H9 (cell line): ENCODE data around the gene CCDC80. TPM values are rescaled to one million over a fixed set of nuclear protein-coding genes. Genes with fewer than 3 reads are reported as not detected.

Source experiments
- DNase-seq: peaks from one replicate; pipeline ENCODE4 v3.0.0-alpha.2; 2017
- H2AFZ ChIP-seq: one replicate; pipeline ENCODE4 v1.6.1; 2013; ENCODE audit warnings: mild to moderate bottlenecking, low read length, control low read depth, moderate library complexity
- H2AK5ac ChIP-seq: 2 replicates; pipeline ENCODE4 v1.6.1; 2013; ENCODE audit warnings: low read length, control low read depth, mixed read lengths; ENCODE audit not compliant: insufficient read length
- H2BK120ac ChIP-seq: one replicate; pipeline ENCODE4 v1.6.1; 2013; ENCODE audit warnings: low read depth, mild to moderate bottlenecking, low read length, control low read depth, inconsistent platforms; ENCODE audit not compliant: poor library complexity, severe bottlenecking
- H2BK12ac ChIP-seq: 2 replicates; pipeline ENCODE4 v1.6.1; 2013; ENCODE audit warnings: low read length, control low read depth, mixed read lengths, low read depth; ENCODE audit not compliant: insufficient read length
- H2BK15ac ChIP-seq: 2 replicates; pipeline ENCODE4 v1.6.1; 2013; ENCODE audit warnings: low read depth, low read length, control low read depth
- H2BK20ac ChIP-seq: one replicate; pipeline ENCODE4 v1.6.1; 2013; ENCODE audit warnings: low read depth, mild to moderate bottlenecking, low read length, control low read depth, inconsistent platforms; ENCODE audit not compliant: poor library complexity, severe bottlenecking
- H2BK5ac ChIP-seq: 2 replicates; pipeline ENCODE4 v1.6.1; 2013; ENCODE audit warnings: low read length, control low read depth, mixed read lengths; ENCODE audit not compliant: insufficient read length
- H3K14ac ChIP-seq: 2 replicates; pipeline ENCODE4 v1.6.1; 2013; ENCODE audit warnings: low read length, control low read depth; ENCODE audit not compliant: insufficient read depth
- H3K18ac ChIP-seq: 2 replicates; pipeline ENCODE4 v1.6.1; 2013; ENCODE audit warnings: low read depth, mild to moderate bottlenecking, mixed read lengths, low read length, control low read depth; ENCODE audit not compliant: insufficient read length
- H3K23ac ChIP-seq: 2 replicates; pipeline ENCODE4 v1.6.1; 2013; ENCODE audit warnings: low read length, control low read depth, mixed read lengths, low read depth; ENCODE audit not compliant: insufficient read length
- H3K23me2 ChIP-seq: 2 replicates; pipeline ENCODE4 v1.6.1; 2013; ENCODE audit warnings: low read depth, mild to moderate bottlenecking, mixed read lengths, low read length, control low read depth; ENCODE audit not compliant: insufficient read length, poor library complexity, severe bottlenecking
- H3K27ac ChIP-seq: 2 replicates; pipeline ENCODE4 v1.5.1; 2013; ENCODE audit warnings: low read length, control low read depth, mixed read lengths, low read depth; ENCODE audit not compliant: insufficient read length
- H3K27me3 ChIP-seq: 2 replicates; pipeline ENCODE4 v1.6.1; 2013; ENCODE audit warnings: low read length, control low read depth, inconsistent platforms; ENCODE audit not compliant: insufficient read depth
- H3K4ac ChIP-seq: 2 replicates; pipeline ENCODE4 v1.6.1; 2013; ENCODE audit warnings: low read depth, mild to moderate bottlenecking, control low read depth, inconsistent platforms, low read length, moderate library complexity
- H3K4me1 ChIP-seq: 2 replicates; pipeline ENCODE4 v1.6.1; 2013; ENCODE audit warnings: low read length, control low read depth, inconsistent platforms; ENCODE audit not compliant: insufficient read depth
- H3K4me2 ChIP-seq: 2 replicates; pipeline ENCODE4 v1.6.1; 2013; ENCODE audit warnings: low read length, control low read depth, mixed read lengths; ENCODE audit not compliant: insufficient read length, insufficient read depth
- H3K56ac ChIP-seq: 2 replicates; pipeline ENCODE4 v1.6.1; 2013; ENCODE audit warnings: low read depth, mild to moderate bottlenecking, mixed read lengths, low read length, control low read depth; ENCODE audit not compliant: insufficient read length
- H3K79me1 ChIP-seq: 2 replicates; pipeline ENCODE4 v1.6.1; 2013; ENCODE audit warnings: low read depth, mild to moderate bottlenecking, moderate library complexity, low read length, control low read depth, inconsistent platforms; ENCODE audit not compliant: insufficient read depth, poor library complexity, severe bottlenecking
- H3K79me2 ChIP-seq: 2 replicates; pipeline ENCODE4 v1.6.1; 2013; ENCODE audit warnings: low read length, control low read depth, inconsistent platforms; ENCODE audit not compliant: insufficient read depth
- H3K9ac ChIP-seq: 2 replicates; pipeline ENCODE4 v1.6.1; 2013; ENCODE audit warnings: low read length, control low read depth, mixed read lengths; ENCODE audit not compliant: insufficient read length; ENCODE audit errors: extremely low read depth
- H3K9me3 ChIP-seq: one replicate; pipeline ENCODE4 v1.6.1; 2013; ENCODE audit warnings: low read depth, low read length, inconsistent platforms; ENCODE audit not compliant: control insufficient read depth
- H3T11ph ChIP-seq: one replicate; pipeline ENCODE4 v1.6.1; 2013; ENCODE audit warnings: mild to moderate bottlenecking, low read length, control low read depth, inconsistent platforms
- H4K20me1 ChIP-seq: one replicate; pipeline ENCODE4 v1.6.1; 2013; ENCODE audit not compliant: control insufficient read depth, insufficient read length, insufficient read depth
- H4K5ac ChIP-seq: 2 replicates; pipeline ENCODE4 v1.6.1; 2013; ENCODE audit warnings: low read depth, mild to moderate bottlenecking, mixed read lengths, low read length, control low read depth; ENCODE audit not compliant: insufficient read length
- H4K8ac ChIP-seq: replicated peaks from 2 replicates; pipeline ENCODE4 v1.6.1; 2013; ENCODE audit warnings: low read length, control low read depth, mixed read lengths, low read depth; ENCODE audit not compliant: insufficient read length
- H4K91ac ChIP-seq: 2 replicates; pipeline ENCODE4 v1.6.1; 2013; ENCODE audit warnings: low read depth, mild to moderate bottlenecking, moderate library complexity, mixed read lengths, low read length, control low read depth; ENCODE audit not compliant: insufficient read length
- H3K27ac Mint-ChIP-seq, 3 experiments: 2 replicates in 2 of 3; 3 replicates in 1 of 3; pipeline ENCODE4 v1.8.0; 2020 to 2021; ENCODE audit warnings: mixed read lengths in 3 of 3, mild to moderate bottlenecking in 1 of 3, moderate library complexity in 1 of 3
- H3K27me3 Mint-ChIP-seq: 2 replicates; pipeline ENCODE4 v1.8.0; 2021; ENCODE audit warnings: low read depth, mild to moderate bottlenecking, moderate library complexity, mixed read lengths
- H3K36me3 Mint-ChIP-seq, 3 experiments: 2 replicates in 2 of 3; 3 replicates in 1 of 3; pipeline ENCODE4 v1.8.0; 2020 to 2021; ENCODE audit warnings: low read depth in 3 of 3, mixed read lengths in 3 of 3; ENCODE audit not compliant: insufficient read depth in 1 of 3
- H3K4me1 Mint-ChIP-seq, 2 experiments: 2 replicates each; pipeline ENCODE4 v1.8.0; 2020; ENCODE audit warnings: mixed read lengths in 2 of 2
- H3K4me3 Mint-ChIP-seq, 2 experiments: 2 replicates in 1 of 2; 3 replicates in 1 of 2; pipeline ENCODE4 v1.8.0; 2020 to 2021; ENCODE audit warnings: mild to moderate bottlenecking in 2 of 2, mixed read lengths in 2 of 2, moderate library complexity in 1 of 2
- H3K9me3 Mint-ChIP-seq, 2 experiments: 2 replicates in 1 of 2; 3 replicates in 1 of 2; pipeline ENCODE4 v1.8.0; 2020; ENCODE audit warnings: mild to moderate bottlenecking in 2 of 2, mixed read lengths in 2 of 2, moderate library complexity in 1 of 2
- WGBS: extraction: QIAGEN DNeasy Blood & Tissue Kit; methylation state at CpG from one replicate; pipeline ENCODE4 v1.1.7; 2013; ENCODE audit warnings: missing lambda C conversion rate, low lambda C conversion rate, mixed read lengths; ENCODE audit not compliant: insufficient read length; ENCODE audit errors: extremely low coverage; 5-methylcytosine and 5-hydroxymethylcytosine counted together
- total RNA-seq: library from RNA; stranded (reverse); gene quantifications from 2 replicates; pipeline ENCODE4 v1.2.1, GENCODE V29; 2021
- TF ChIP-seq, protein P1 (sequence below): fragments of 200-600 bp; sonication (generic); conservative IDR thresholded peaks from 3 replicates; pipeline ENCODE4 v1.8.0; 2021; ENCODE audit warnings: antibody characterized with exemption, mild to moderate bottlenecking

The CCDC80 gene
- total RNA-seq, 1 experiment from 2014 or later = 5.4 TPM

DNA sequence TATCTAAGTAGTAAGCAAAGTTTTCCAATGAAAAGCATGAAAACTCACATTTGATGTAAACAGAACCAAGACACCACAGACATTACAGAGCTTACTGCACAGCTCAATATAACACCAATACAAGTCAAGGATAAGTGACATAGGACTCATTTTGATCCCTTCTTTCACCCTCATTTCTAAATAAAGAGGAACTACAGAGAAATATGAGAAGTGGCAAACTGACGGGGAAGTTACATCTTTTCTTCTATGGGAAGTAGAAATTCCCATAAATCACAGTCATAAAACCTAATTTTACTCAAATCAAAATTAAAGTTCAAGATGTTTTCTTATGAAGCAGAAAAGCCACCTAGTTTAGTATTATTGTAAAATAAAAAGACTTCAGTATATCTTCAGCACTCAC, 83.0 kb downstream of the CCDC80 start:
- Histone ChIP-seq H3K79me2 (peaks cover 4% of the 10 kb centered on the region; the same call in 1 of the 2 replicates), H3K27ac (no peak overlapping the region), H3K4ac (no peak overlapping the region), H3K9ac (no peak overlapping the region), H3K27me3 (no peaks in the 10 kb centered on the region), H2BK20ac (no peak overlapping the region), H3K56ac (no peak overlapping the region), H3K18ac (no peak overlapping the region), H2BK12ac (no peak overlapping the region), H4K20me1 (no peaks in the 10 kb centered on the region), H2BK5ac (no peak overlapping the region), H3K79me1 (peaks cover 3% of the 10 kb centered on the region), H4K91ac (no peak overlapping the region), H2AFZ (no peak overlapping the region), H4K5ac (no peak overlapping the region), H2BK120ac (no peak overlapping the region), H2AK5ac (no peak overlapping the region), H3K9me3 (no peaks in the 10 kb centered on the region), H4K8ac (no peak overlapping the region), H3K14ac (no peak overlapping the region), H3T11ph (no peak overlapping the region), H3K4me2 (no peak overlapping the region), H3K23ac (no peak overlapping the region), H3K23me2 (peaks cover 5% of the 10 kb centered on the region), H3K4me1 (no peaks in the 10 kb centered on the region), H2BK15ac (no peak overlapping the region)
- WGBS = no CpG with 5 or more reads among the region's 1 CpG
- H3K4me1 Mint-ChIP-seq = peaks cover 13 to 14% of the 10 kb centered on the region in 2 experiments
- peaks cover 2 to 6% of the 10 kb centered on the region in 2 experiments; a peak in 4 of 5 replicates for H3K9me3 Mint-ChIP-seq
- H3K27me3 Mint-ChIP-seq = no peaks in the 10 kb centered on the region
- TF ChIP-seq, protein P1, sequence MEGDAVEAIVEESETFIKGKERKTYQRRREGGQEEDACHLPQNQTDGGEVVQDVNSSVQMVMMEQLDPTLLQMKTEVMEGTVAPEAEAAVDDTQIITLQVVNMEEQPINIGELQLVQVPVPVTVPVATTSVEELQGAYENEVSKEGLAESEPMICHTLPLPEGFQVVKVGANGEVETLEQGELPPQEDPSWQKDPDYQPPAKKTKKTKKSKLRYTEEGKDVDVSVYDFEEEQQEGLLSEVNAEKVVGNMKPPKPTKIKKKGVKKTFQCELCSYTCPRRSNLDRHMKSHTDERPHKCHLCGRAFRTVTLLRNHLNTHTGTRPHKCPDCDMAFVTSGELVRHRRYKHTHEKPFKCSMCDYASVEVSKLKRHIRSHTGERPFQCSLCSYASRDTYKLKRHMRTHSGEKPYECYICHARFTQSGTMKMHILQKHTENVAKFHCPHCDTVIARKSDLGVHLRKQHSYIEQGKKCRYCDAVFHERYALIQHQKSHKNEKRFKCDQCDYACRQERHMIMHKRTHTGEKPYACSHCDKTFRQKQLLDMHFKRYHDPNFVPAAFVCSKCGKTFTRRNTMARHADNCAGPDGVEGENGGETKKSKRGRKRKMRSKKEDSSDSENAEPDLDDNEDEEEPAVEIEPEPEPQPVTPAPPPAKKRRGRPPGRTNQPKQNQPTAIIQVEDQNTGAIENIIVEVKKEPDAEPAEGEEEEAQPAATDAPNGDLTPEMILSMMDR = no peak
- H3K27ac Mint-ChIP-seq = no peak overlapping the region
- no peak overlapping the region for H3K4me3 Mint-ChIP-seq
- peaks cover 25 to 30% (median 28%) of the 10 kb centered on the region in 3 experiments for H3K36me3 Mint-ChIP-seq
- DNase-seq = no peak
